Stimulated activated naive CD8-positive, alpha-beta T cell treated with anti-CD3 and anti-CD28 coated beads, Interleukin-15, amount 100 ng/mL, for 72 hours (primary cell): ENCODE data around the gene ITCH.
A peak's percentile ranks its signal among the peaks of the same experiment; 100 is the strongest.
"Not testable (repeated sequence)": the region's sequence is repeated elsewhere in the genome, so short reads cannot be mapped to it uniquely, and the experiment has no call there.

Experiments
- ATAC-seq: fragments of 150-1000 bp; cut with Tn5 transposase; 2 replicates; pipeline ENCODE4 v1.10.0; 2021; ENCODE audit warnings: mild to moderate bottlenecking, moderate library complexity
- DNase-seq, 2 donors: peaks; one replicate each; pipeline ENCODE4 v3.0.0; 2021 to 2022
- H3K27ac Mint-ChIP-seq, 2 donors: one replicate each; pipeline ENCODE4 v1.8.0; 2022; ENCODE audit warnings: mild to moderate bottlenecking in 2 of 2, mixed read lengths in 2 of 2, moderate library complexity in 2 of 2
- H3K27me3 Mint-ChIP-seq: one replicate; pipeline ENCODE4 v1.8.0; 2022; ENCODE audit warnings: mixed read lengths
- H3K4me1 Mint-ChIP-seq: one replicate; pipeline ENCODE4 v1.8.0; 2022; ENCODE audit warnings: mild to moderate bottlenecking, mixed read lengths
- H3K4me3 Mint-ChIP-seq, 2 donors: one replicate each; pipeline ENCODE4 v1.8.0; 2022; ENCODE audit warnings: mild to moderate bottlenecking in 2 of 2, mixed read lengths in 2 of 2, moderate library complexity in 1 of 2
- H3K9me3 Mint-ChIP-seq, 2 donors: one replicate each; pipeline ENCODE4 v1.8.0; 2022; ENCODE audit warnings: mixed read lengths in 2 of 2

Gene ITCH

DNA sequence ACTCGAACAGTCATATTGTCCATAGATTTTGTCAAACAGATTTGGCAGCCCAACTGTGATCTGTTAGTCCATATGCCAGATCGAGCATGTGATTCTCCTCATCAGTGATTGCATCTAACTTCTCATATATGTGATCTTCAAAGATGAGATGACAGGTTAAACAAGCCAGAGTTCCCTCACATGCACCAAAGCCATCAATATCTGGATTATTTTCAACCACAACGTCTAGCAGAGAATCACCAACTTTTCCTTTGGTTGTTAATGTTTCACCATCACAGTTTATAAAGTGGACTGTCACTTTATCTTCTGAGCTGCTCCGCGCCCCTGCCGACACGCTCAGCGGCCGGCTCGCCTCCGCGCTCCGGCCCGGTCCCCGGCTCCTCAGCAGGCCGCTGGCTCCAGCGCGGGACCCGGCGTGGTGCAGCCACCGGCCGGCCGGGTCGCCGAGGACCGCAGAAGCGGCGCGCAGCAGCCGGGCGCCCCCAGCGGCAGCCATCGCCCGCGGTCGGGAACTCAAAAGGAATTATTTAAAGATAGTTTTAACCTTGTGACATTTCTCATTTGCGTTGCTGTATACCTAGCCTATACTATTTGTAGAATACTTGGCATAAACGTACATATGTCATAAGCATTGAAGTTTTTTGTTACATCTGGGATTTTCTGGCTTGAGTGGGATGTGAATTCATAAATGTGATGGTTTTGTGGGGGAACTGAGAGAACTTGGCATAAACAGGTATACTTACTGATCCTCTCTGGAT is 113.1 kb downstream of the ITCH start:
- no peaks in the 10 kb centered on the region for H3K27me3 Mint-ChIP-seq
- peaks cover 15% of the 10 kb centered on the region for H3K4me1 Mint-ChIP-seq
- DNase-seq (peak in 1 of 2 donors; percentile 10), ATAC-seq (peak; percentile 46)
- no peak overlapping the region for H3K4me3 Mint-ChIP-seq
- no peaks in the 10 kb centered on the region for H3K9me3 Mint-ChIP-seq
- no peak overlapping the region for H3K27ac Mint-ChIP-seq

DNA sequence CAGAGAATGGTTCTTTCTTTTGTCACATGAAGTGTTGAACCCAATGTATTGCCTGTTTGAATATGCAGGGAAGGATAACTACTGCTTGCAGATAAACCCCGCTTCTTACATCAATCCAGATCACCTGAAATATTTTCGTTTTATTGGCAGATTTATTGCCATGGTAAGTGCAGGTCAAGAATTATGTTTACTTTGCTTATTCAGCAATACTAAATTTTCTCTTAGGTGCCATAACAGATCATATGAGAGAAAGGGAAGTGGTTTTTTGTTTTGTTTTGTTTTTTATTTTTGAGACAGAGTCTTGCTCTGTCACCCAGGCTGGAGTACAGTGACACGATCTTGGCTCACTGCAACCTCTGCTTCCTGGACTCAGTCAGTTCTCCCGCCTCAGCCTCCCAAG is 116.6 kb downstream of the ITCH start:
- Mint-ChIP-seq H3K27ac (no peak overlapping the region), H3K9me3 (peaks cover 7 to 9% of the 10 kb centered on the region in 2 donors), H3K4me1 (peaks cover 9% of the 10 kb centered on the region), H3K4me3 (no peak overlapping the region), H3K27me3 (no peaks in the 10 kb centered on the region)
- ATAC-seq, result no peak
- no peak for DNase-seq

DNA sequence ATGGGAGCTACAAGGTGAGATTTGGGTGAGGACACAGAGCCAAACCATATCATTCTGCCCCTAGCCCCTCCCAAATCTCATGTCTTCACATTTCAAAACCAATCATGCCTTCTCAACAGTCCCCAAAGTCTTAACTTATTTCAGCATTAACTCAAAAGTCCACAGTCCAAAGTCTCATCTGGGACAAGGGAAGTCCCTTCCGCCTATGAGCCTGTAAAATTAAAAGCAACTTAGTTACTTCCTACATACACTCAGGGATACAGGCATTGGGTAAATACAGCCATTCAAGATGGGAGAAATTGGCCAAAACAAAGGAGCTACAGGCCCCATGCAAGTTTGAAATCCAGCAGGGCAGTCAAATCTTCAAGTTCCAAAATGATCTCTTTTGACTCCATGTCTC is 119.1 kb downstream of the ITCH start:
- not testable (repeated sequence) for H3K9me3 Mint-ChIP-seq, H3K27ac Mint-ChIP-seq, H3K27me3 Mint-ChIP-seq, H3K4me3 Mint-ChIP-seq, ATAC-seq, H3K4me1 Mint-ChIP-seq, DNase-seq

DNA sequence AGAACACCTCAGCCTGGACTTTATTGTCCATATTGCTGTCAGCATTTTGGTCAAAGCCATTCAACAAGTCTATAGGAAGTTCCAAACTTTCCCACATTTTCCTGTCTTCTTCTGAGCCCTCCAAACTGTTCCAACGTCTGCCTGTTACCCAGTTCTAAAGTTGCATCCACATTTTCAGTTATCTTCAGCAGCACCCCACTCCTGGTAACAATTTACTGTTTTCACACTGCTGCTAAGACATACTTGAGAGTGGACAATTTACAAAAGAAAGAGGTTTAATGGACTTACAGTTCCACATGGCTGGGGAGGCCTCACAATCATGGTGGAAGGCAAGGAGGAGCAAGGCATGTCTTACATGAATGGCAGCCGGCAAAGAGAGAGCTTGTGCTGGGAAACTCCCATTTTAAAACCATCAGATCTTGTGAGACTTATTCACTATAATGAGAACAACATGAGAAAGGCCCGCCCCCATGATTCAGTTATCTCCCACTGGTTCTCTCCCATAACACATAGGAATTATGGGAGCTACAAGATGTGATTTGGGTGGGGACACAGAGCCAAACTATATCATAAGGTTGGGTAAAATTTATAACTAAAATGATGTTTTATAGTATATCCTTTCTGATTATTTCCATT is 120.6 kb downstream of the ITCH start:
- not testable (repeated sequence) for H3K9me3 Mint-ChIP-seq, H3K27me3 Mint-ChIP-seq, H3K4me3 Mint-ChIP-seq, DNase-seq, H3K27ac Mint-ChIP-seq, H3K4me1 Mint-ChIP-seq, ATAC-seq

- Mint-ChIP-seq H3K9me3 (peaks cover 7 to 9% of the 10 kb centered on the region in 2 donors), H3K4me1 (no peaks in the 10 kb centered on the region), H3K4me3 (no peak overlapping the region), H3K27ac (no peak overlapping the region), H3K27me3 (no peaks in the 10 kb centered on the region)
- ATAC-seq (no peak), DNase-seq (no peak)
Measured at GRCh38 chr20:34485068-34485634, 122.1 kb downstream of the ITCH start.

DNA sequence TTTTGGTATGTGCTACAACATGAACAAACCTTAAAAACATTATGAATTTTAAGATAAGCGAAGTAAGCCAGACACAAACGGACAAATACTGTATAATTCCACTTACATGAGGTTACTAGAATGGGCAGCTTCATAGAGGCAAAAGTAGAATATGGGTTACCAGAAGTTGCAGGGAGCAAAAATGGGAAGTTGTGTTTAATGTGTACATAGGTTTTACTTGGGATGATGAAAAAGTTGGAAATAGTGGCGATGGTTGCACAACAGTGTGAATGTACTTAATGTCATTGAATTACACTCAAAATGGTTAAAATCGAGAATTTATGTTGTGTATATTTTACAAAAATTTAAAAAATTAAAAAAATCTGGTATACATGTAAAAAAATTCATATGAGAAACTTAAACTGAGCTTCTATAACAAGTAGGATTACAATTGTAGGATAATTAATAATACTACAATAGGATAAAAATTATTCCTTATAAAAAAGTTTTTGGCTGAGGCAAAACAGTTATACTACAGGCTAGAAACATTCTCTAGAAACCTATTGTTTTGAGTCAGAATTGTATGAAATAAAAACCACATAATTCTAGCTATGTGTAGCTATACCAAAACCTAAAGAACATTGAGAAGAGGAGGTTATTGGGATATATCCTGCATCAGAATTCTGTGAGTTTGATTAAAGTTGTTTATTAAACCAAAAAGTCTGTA is 128.3 kb downstream of the ITCH start:
- H3K9me3 Mint-ChIP-seq, result no peaks in the 10 kb centered on the region
- no peak for DNase-seq
- H3K27me3 Mint-ChIP-seq, result no peaks in the 10 kb centered on the region
- no peak overlapping the region for H3K27ac Mint-ChIP-seq
- no peaks in the 10 kb centered on the region for H3K4me1 Mint-ChIP-seq
- ATAC-seq, result no peak
- H3K4me3 Mint-ChIP-seq, result no peak overlapping the region

DNA sequence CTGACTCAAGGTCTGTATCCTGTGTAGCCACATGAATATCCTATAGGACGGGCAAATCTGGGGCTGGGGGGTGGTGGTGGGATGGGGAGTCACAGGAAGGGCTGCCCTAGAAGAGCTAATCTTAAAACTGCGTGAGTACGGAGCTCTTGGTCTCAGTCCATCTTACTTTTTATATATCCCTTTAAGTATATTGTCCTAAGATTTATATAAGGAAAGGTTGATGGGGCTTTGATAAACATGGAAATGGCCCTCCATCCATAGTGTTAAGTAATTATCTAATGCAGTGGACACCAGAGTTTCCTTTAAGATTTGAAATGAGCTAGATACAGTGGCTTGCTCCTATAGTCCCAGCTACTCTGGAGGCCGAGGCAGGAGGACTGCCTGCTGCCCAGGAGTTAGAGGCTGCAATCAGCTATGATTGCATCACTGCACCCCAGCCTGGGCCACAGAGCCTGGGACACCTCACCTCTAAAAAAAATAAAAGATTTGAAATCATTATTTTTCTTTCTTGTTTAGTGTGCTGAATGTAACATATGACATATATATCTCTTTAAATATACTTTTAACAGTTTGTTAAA is 128.9 kb downstream of the ITCH start:
- Mint-ChIP-seq H3K27ac (no peak overlapping the region), H3K4me1 (no peaks in the 10 kb centered on the region), H3K4me3 (no peak overlapping the region), H3K9me3 (no peaks in the 10 kb centered on the region), H3K27me3 (no peaks in the 10 kb centered on the region)
- ATAC-seq, result no peak
- no peak for DNase-seq

GRCh38 chr20:34493646-34494045 is 130.6 kb downstream of the ITCH start:
- DNase-seq (no peak), ATAC-seq (no peak)
- no peak overlapping the region for H3K4me3 Mint-ChIP-seq
- no peaks in the 10 kb centered on the region for H3K27me3 Mint-ChIP-seq
- peak overlapping the region in 1 of 2 donors; percentile 28 for H3K27ac Mint-ChIP-seq
- no peaks in the 10 kb centered on the region for H3K9me3 Mint-ChIP-seq
- H3K4me1 Mint-ChIP-seq, result no peaks in the 10 kb centered on the region

- no peak for ATAC-seq
- Mint-ChIP-seq H3K4me3 (no peak overlapping the region), H3K27ac (no peak overlapping the region), H3K4me1 (no peaks in the 10 kb centered on the region), H3K9me3 (peaks cover 0 to 12% of the 10 kb centered on the region in 2 donors), H3K27me3 (no peaks in the 10 kb centered on the region)
- DNase-seq, result no peak
Measured at GRCh38 chr20:34495307-34495706, 132.2 kb downstream of the ITCH start.

DNA sequence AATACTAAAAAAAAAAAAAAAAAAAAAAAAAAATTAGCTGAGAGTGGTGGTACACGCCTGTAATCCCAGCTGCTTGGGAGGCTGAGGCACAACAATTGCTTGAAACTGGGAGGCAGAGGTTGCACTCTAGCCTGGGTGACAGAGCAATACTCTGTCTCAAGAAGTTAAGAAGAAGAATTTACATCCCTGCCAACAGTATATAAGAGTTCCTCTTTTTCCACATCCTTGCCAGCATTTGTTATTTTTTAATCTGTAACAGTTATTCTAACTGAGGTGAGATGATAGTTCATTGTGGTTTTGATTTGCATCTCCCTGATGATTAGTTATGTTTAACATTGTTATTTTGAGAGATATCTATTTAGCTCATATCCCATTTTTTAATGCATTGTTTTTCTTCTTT is 132.8 kb downstream of the ITCH start:
- Mint-ChIP-seq H3K27ac (no peak overlapping the region), H3K27me3 (no peaks in the 10 kb centered on the region), H3K9me3 (peaks cover 0 to 17% of the 10 kb centered on the region in 2 donors), H3K4me3 (no peak overlapping the region), H3K4me1 (no peaks in the 10 kb centered on the region)
- DNase-seq (no peak), ATAC-seq (no peak)

GRCh38 chr20:34497596-34497995 is 134.5 kb downstream of the ITCH start:
- not testable (repeated sequence) for DNase-seq, H3K27me3 Mint-ChIP-seq, H3K27ac Mint-ChIP-seq, H3K4me1 Mint-ChIP-seq, ATAC-seq, H3K4me3 Mint-ChIP-seq
- H3K9me3 Mint-ChIP-seq, result peaks cover 0 to 17% of the 10 kb centered on the region in 2 donors

- Mint-ChIP-seq H3K27ac (no peak overlapping the region), H3K4me3 (no peak overlapping the region), H3K27me3 (no peaks in the 10 kb centered on the region), H3K9me3 (peaks cover 0 to 17% of the 10 kb centered on the region in 2 donors), H3K4me1 (no peaks in the 10 kb centered on the region)
- DNase-seq (no peak), ATAC-seq (no peak)
Measured at GRCh38 chr20:34500823-34501222, 137.8 kb downstream of the ITCH start.

- Mint-ChIP-seq H3K27ac (no peak overlapping the region), H3K27me3 (no peaks in the 10 kb centered on the region)
Measured at GRCh38 chr20:34506480-34506879, 143.4 kb downstream of the ITCH start.

GRCh38 chr20:34507702-34508413 is 144.8 kb downstream of the ITCH start:
- DNase-seq (no peak), ATAC-seq (no peak)
- Mint-ChIP-seq H3K9me3 (no peaks in the 10 kb centered on the region), H3K27ac (no peak overlapping the region), H3K4me1 (no peaks in the 10 kb centered on the region), H3K27me3 (no peaks in the 10 kb centered on the region), H3K4me3 (no peak overlapping the region)

More at GRCh38 chr20:34506480-34506879, 143.4 kb downstream of the ITCH start:
- H3K4me1 Mint-ChIP-seq, result no peaks in the 10 kb centered on the region
- no peak for DNase-seq
- no peak overlapping the region for H3K4me3 Mint-ChIP-seq
- no peak for ATAC-seq
- H3K9me3 Mint-ChIP-seq, result no peaks in the 10 kb centered on the region

DNA sequence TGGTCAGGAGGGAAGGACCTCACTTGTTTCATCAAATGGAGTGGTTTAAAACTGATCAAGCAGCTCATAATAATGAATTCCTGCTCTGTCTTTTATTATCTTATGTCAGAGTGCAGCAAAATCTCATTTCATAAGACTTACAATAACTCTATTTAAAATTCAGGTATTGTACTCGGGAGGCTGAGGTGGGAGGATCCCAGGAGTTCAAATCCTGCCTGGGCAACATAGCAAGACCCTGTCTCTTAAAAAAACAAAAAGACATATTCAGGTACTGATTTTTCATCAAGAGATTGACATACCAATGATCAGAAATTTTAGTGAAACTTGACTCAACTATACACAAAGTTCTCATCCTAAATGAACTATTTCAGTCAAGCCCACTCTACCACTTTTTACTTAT is 147.5 kb downstream of the ITCH start:
- no peak overlapping the region for H3K27ac Mint-ChIP-seq
- no peak overlapping the region for H3K4me3 Mint-ChIP-seq

More for the DNA sequence above, 147.5 kb downstream of the ITCH start:
- DNase-seq (no peak), ATAC-seq (no peak)
- H3K4me1 Mint-ChIP-seq, result peaks cover 10% of the 10 kb centered on the region
- no peaks in the 10 kb centered on the region for H3K9me3 Mint-ChIP-seq
- H3K27me3 Mint-ChIP-seq, result no peaks in the 10 kb centered on the region
